GM19025 (cell line): ENCODE results near the gene TBC1D22A.

Experiments
- ATAC-seq: cut with Tn5 transposase; IDR thresholded peaks from one replicate; pipeline ENCODE4 v1.9.1; 2021; ENCODE audit warnings: mild to moderate bottlenecking, low read depth, moderate library complexity; ENCODE audit not compliant: unreplicated experiment

TBC1D22A gene

GRCh38 chr22:47209547-47210023, 447.1 kb downstream of the TBC1D22A start:
- ATAC-seq: no peak

DNA sequence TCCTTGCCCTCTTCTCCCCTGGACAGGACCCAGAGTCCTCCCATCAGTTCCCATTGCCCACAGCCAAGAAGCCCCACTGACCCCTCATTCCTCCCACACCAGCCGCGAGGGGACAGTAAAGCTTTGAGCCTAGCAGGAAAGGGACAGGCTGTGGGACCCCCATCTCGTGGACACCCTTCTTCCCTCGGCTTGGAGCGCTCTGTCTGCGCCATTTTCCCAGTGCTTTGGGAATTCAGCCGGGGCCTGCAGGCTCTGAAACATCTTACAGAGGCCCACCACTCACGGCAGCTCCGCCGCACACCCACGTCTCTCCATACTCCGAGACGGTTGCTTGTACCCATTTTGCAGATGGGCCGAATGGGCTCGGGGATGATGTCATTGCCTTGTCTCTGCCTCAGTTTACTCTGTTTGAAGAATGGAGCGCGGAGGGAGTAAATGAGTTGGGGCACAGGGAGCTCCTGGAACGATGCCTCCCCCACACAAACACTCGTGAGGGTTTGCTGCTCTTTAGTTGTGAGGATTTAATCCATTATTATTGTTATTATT, 447.7 kb downstream of the TBC1D22A start:
- no peak for ATAC-seq

DNA sequence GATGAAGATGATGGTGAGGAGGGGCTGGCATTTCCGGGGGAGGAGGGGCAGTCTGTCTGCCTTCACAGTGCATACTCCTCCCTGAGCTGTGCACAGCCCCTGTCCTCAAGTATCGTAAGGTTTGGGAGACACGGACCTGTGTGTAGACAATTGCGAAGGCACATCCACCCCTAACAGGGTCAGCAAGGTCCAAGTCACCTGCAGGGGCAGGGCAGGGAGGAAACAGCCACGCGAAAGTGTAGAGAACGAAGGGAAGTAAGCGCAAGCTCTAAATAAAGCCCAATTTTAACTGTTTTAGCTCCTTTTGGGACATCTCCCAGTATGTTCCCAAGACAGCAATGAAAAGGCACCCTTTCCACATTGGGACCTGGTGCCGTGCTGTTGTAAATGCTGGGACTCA, 448.2 kb downstream of the TBC1D22A start:
- ATAC-seq: no peak

- no peak for ATAC-seq
Observed at GRCh38 chr22:47213571-47214230, 451.3 kb downstream of the TBC1D22A start.

GRCh38 chr22:47215851-47216250, 453.4 kb downstream of the TBC1D22A start:
- no peak for ATAC-seq

GRCh38 chr22:47218671-47219070, 456.2 kb downstream of the TBC1D22A start:
- no peak for ATAC-seq

DNA sequence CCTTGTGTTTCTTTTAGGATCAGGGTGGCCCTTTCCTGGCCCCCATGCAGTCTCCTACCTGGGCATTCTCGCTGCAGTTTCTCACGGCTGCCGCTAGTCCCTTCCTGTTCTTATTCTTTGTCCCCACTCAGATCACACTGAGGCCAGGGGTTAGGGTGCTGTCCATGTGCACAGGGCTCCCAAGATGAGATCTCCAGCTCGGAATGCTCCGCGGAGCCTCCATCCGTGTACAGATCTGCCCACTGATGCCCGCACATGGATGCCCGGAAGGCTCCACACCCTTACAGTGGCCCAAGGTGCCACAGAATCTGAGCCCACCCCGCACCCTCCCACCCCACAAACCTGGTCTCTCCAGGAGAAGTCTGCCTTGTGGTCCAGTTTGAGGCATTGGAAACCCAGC, 457.3 kb downstream of the TBC1D22A start:
- ATAC-seq: no peak

DNA sequence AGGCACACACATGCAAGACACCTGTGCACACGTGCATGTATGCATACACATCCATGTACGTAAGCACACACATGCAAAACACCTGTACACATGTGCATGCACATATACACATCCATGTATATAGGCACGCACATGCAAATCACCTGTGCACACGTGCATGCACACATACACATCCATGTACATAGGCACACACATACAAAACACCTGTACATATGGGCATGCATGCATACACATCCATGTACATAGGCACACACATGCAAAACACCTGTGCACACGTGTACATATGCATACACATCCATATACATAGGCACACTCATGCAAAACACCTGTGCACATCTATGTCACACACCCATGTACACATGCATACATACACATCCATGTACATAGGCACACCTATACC, 458.3 kb downstream of the TBC1D22A start:
- ATAC-seq: no peak

- no peak for ATAC-seq
Observed at GRCh38 chr22:47221840-47222615, 459.6 kb downstream of the TBC1D22A start.
